Mucosa of gallbladder (tissue), 1 donor: ENCODE measurements around the gene IKZF1. TPM values are rescaled to one million over a fixed set of nuclear protein-coding genes. Genes with fewer than 3 reads are reported as not detected.

ENCODE experiments used
- DNase-seq: peaks from one replicate; pipeline ENCODE4 v3.0.0-alpha.2; 2020; ENCODE audit warnings: low spot score
- total RNA-seq: library from RNA; stranded (reverse); gene quantifications from one replicate; pipeline ENCODE4 v1.2.1, GENCODE V29; 2021
- donor health status: DM: no; HTN: no; CAD: no.

Gene IKZF1
- total RNA-seq, 1 donor from 2014 or later: 17.4 TPM

GRCh38 chr7:50450590-50451032 is 146.1 kb downstream of the IKZF1 start:
- no peak for DNase-seq

Other genes with a start within 250 kb of the IKZF1 start
- not detected for gene ZPBP, start 211.5 kb upstream of the IKZF1 start, total RNA-seq
- 7.6 TPM for gene FIGNL1, start 145.6 kb downstream of the IKZF1 start, total RNA-seq